OCI-LY7 (cell line): ENCODE results near the gene VPS39. TPM values are rescaled to one million over a fixed set of nuclear protein-coding genes. Genes with fewer than 3 reads are reported as not detected.

Experiments used
- BruUV-seq: library from RNA; stranded (reverse); fragments of 400-500 nt; replicated peaks from 2 replicates; lab custom pipeline; 2021; lab: Mats Ljungman, UMichigan
- CTCF ChIA-PET: fragments of 300-600 bp; sonication (Branson Sonifier 250); formaldehyde crosslinking; loops from one replicate; lab custom pipeline; 2022; ENCODE audit warnings: antibody characterized with exemption; ENCODE audit not compliant: unreplicated experiment; lab: Charles Lee
- POLR2A ChIA-PET: fragments of 300-600 bp; sonication (Branson Sonifier 250); formaldehyde crosslinking; loops from one replicate; lab custom pipeline; 2022; ENCODE audit warnings: antibody characterized with exemption; lab: Charles Lee
- DNase-seq: peaks from one replicate; pipeline ENCODE4 v3.0.0-alpha.2; 2015; ENCODE audit warnings: low spot score
- H2AFZ ChIP-seq: fragments of 200-600 bp; sonication (generic), shearing (Covaris generic); 2 replicates; pipeline ENCODE4 v1.6.1; 2014; ENCODE audit warnings: mild to moderate bottlenecking, antibody characterized with exemption, low read length, moderate library complexity
- H3K27ac ChIP-seq: fragments of 200-600 bp; sonication (generic); 2 replicates; pipeline ENCODE4 v1.5.1; 2014; ENCODE audit warnings: mixed run types, low read depth, mild to moderate bottlenecking, moderate library complexity, low read length, inconsistent platforms; ENCODE audit not compliant: poor library complexity, severe bottlenecking
- H3K36me3 ChIP-seq: fragments of 200-600 bp; sonication (generic); 2 replicates; pipeline ENCODE4 v1.6.1; 2014; ENCODE audit warnings: mild to moderate bottlenecking, antibody characterized with exemption, low read length, moderate library complexity, mixed read lengths; ENCODE audit not compliant: insufficient read depth
- H3K4me1 ChIP-seq: fragments of 200-600 bp; sonication (generic); 2 replicates; pipeline ENCODE4 v1.5.1; 2014; ENCODE audit warnings: mild to moderate bottlenecking, low read length; ENCODE audit not compliant: insufficient read depth, poor library complexity, severe bottlenecking
- H3K4me2 ChIP-seq: fragments of 200-600 bp; sonication (generic); 2 replicates; pipeline ENCODE4 v1.6.1; 2014; ENCODE audit warnings: mild to moderate bottlenecking, low read length
- H3K4me3 ChIP-seq: fragments of 200-600 bp; sonication (generic); 2 replicates; pipeline ENCODE4 v1.5.1; 2014; ENCODE audit warnings: mild to moderate bottlenecking, low read depth, low read length; ENCODE audit not compliant: poor library complexity, severe bottlenecking
- H3K79me2 ChIP-seq: fragments of 200-600 bp; sonication (generic); 2 replicates; pipeline ENCODE4 v1.6.1; 2016; ENCODE audit warnings: low read depth, mild to moderate bottlenecking, low read length, moderate library complexity, mixed read lengths; ENCODE audit not compliant: insufficient read depth
- H3K9me2 ChIP-seq: fragments of 200-600 bp; sonication (generic); 2 replicates; pipeline ENCODE4 v1.6.1; 2016; ENCODE audit warnings: mild to moderate bottlenecking, low read length, mixed read lengths; ENCODE audit not compliant: insufficient read depth
- H3K9me3 ChIP-seq: fragments of 200-600 bp; sonication (generic); 2 replicates; pipeline ENCODE4 v1.6.1; 2014; ENCODE audit warnings: mild to moderate bottlenecking, mixed run types, low read length, mixed read lengths
- H4K20me1 ChIP-seq: fragments of 200-600 bp; sonication (generic); 2 replicates; pipeline ENCODE4 v1.6.1; 2014; ENCODE audit warnings: mild to moderate bottlenecking, antibody characterized with exemption, low read length, moderate library complexity, mixed read lengths; ENCODE audit not compliant: insufficient read depth
- CTCF ChIP-seq: fragments of 200-600 bp; sonication (generic); conservative IDR thresholded peaks from 2 replicates; pipeline ENCODE4 v1.5.1; 2014; ENCODE audit warnings: mild to moderate bottlenecking, antibody characterized with exemption, low read length, moderate library complexity, mixed read lengths
- EZH2phosphoT487 ChIP-seq: fragments of 200-600 bp; sonication (generic); IDR thresholded peaks from 2 replicates; pipeline ENCODE4 v1.6.1; 2018; ENCODE audit warnings: low read depth, borderline replicate concordance, mild to moderate bottlenecking, mixed run types, antibody characterized with exemption, low read length, moderate library complexity, mixed read lengths
- intact Hi-C: fragments of 100-400 bp; cut with micrococcal nuclease; formaldehyde crosslinking; loops from one replicate; pipeline ENCODE4 v1.10.0; 2022; ENCODE audit not compliant: unreplicated experiment
- total RNA-seq, 2 experiments: library from RNA; depleted of rRNA in 1 of 2; stranded (reverse); fragments of >200 nt in 1 of 2; shearing (Covaris generic) in 1 of 2; gene quantifications; 2 replicates each; pipeline ENCODE4 v1.2.3, GENCODE V29; 2014 to 2022

VPS39 gene
- total RNA-seq, 2 experiments from 2014 or later, result 25.1 to 60.5 TPM

GRCh38 chr15:42213511-42213910 lies 5.4 kb upstream of the VPS39 start:
- POLR2A ChIA-PET, result no interaction called here
- Histone ChIP-seq H3K4me1 (peaks cover 10% of the 10 kb centered on the region), H3K9me2 (no peaks in the 10 kb centered on the region), H3K79me2 (no peaks in the 10 kb centered on the region), H2AFZ (no peak overlapping the region), H3K36me3 (peaks cover 89% of the 10 kb centered on the region), H3K4me3 (no peak overlapping the region), H4K20me1 (no peaks in the 10 kb centered on the region), H3K9me3 (no peaks in the 10 kb centered on the region; the same call in 1 of the 2 replicates), H3K4me2 (no peak overlapping the region), H3K27ac (no peak overlapping the region)
- BruUV-seq, result no TSS peak
- no peak for TF ChIP-seq CTCF
- no peak for TF ChIP-seq EZH2phosphoT487
- intact Hi-C loops, result no loop called here
- DNase-seq, result no peak
- CTCF ChIA-PET, result no interaction called here

GRCh38 chr15:42210696-42211095 lies 2.6 kb upstream of the VPS39 start:
- no peaks in the 10 kb centered on the region for H4K20me1 ChIP-seq
- DNase-seq, result no peak
- H3K36me3 ChIP-seq, result peaks cover 64% of the 10 kb centered on the region
- POLR2A ChIA-PET, result no interaction called here
- no TSS peak for BruUV-seq
- H3K9me3 ChIP-seq, result no peaks in the 10 kb centered on the region; the same call in 1 of the 2 replicates
- intact Hi-C loops, result no loop called here
- no peak overlapping the region for H2AFZ ChIP-seq
- TF ChIP-seq EZH2phosphoT487 (no peak), CTCF (no peak)
- peaks cover 18% of the 10 kb centered on the region for H3K4me1 ChIP-seq
- H3K27ac ChIP-seq, result no peak overlapping the region
- H3K79me2 ChIP-seq, result peaks cover 13% of the 10 kb centered on the region; the same call in 1 of the 2 replicates
- no peak overlapping the region for H3K4me3 ChIP-seq
- H3K4me2 ChIP-seq, result no peak overlapping the region
- CTCF ChIA-PET, result no interaction called here
- H3K9me2 ChIP-seq, result no peaks in the 10 kb centered on the region

- intact Hi-C loops, result loop anchor here (10.0 kb wide), 1 partner anchor 268 kb away; no protein-coding TSS in a partner anchor
- ChIA-PET CTCF (no interaction called here), POLR2A (interaction anchor here (0.6 to 2.3 kb wide), 3 partner anchors 13 to 156 kb away, joined by 3 to 16 read pairs (median 3); no protein-coding TSS in a partner anchor)
- TF ChIP-seq CTCF (no peak), EZH2phosphoT487 (no peak)
- Histone ChIP-seq H2AFZ (no peak overlapping the region), H3K9me2 (no peaks in the 10 kb centered on the region), H3K4me2 (peak overlapping the region; percentile 87; the same call in 1 of the 2 replicates), H3K79me2 (peaks cover 13% of the 10 kb centered on the region; the same call in 1 of the 2 replicates), H3K36me3 (peaks cover 30% of the 10 kb centered on the region), H4K20me1 (no peaks in the 10 kb centered on the region), H3K27ac (no peak overlapping the region), H3K4me3 (no peak overlapping the region), H3K9me3 (no peaks in the 10 kb centered on the region; the same call in 1 of the 2 replicates), H3K4me1 (peaks cover 18% of the 10 kb centered on the region)
- BruUV-seq, result no TSS peak
- DNase-seq, result no peak
Observed at GRCh38 chr15:42206406-42206805, 1.7 kb downstream of the VPS39 start.
